GM12873 (cell line): ENCODE measurements around the gene PAFAH1B2.

Source experiments
- TF ChIP-seq, protein P1 (sequence below): IDR thresholded peaks from 2 replicates; pipeline ENCODE4 v1.5.1; 2012; ENCODE audit warnings: low read depth, mild to moderate bottlenecking, moderate library complexity, low read length, control low read depth; ENCODE audit not compliant: insufficient read depth; ENCODE audit errors: missing control alignments

PAFAH1B2 gene

GRCh38 chr11:117172724-117173421 is 28.8 kb downstream of the PAFAH1B2 start:
- TF ChIP-seq, protein P1, sequence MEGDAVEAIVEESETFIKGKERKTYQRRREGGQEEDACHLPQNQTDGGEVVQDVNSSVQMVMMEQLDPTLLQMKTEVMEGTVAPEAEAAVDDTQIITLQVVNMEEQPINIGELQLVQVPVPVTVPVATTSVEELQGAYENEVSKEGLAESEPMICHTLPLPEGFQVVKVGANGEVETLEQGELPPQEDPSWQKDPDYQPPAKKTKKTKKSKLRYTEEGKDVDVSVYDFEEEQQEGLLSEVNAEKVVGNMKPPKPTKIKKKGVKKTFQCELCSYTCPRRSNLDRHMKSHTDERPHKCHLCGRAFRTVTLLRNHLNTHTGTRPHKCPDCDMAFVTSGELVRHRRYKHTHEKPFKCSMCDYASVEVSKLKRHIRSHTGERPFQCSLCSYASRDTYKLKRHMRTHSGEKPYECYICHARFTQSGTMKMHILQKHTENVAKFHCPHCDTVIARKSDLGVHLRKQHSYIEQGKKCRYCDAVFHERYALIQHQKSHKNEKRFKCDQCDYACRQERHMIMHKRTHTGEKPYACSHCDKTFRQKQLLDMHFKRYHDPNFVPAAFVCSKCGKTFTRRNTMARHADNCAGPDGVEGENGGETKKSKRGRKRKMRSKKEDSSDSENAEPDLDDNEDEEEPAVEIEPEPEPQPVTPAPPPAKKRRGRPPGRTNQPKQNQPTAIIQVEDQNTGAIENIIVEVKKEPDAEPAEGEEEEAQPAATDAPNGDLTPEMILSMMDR = no peak

DNA sequence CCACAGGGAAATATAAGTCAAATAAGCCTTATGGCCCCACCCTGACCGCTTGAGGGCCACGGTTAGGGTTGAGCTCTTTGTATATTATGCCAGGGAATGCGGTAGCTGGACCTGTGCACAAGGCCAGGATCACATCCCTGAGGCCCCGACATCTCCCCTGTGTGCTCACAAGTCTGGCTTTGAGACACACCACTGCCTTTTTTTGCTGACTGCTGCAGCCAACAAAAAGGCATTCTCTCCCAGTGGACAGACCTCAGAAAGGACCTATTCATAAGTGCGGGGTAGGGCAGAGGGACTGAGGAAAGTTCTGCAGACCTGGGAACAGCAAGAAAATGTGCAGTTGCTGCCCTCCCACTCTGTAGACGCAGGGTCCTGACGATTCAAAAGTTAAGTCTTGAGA is 31.0 kb downstream of the PAFAH1B2 start:
- TF ChIP-seq, protein P1 = no peak

GRCh38 chr11:117175781-117176180 is 31.7 kb downstream of the PAFAH1B2 start:
- TF ChIP-seq, protein P1 = no peak

GRCh38 chr11:117176186-117176585 is 32.1 kb downstream of the PAFAH1B2 start:
- TF ChIP-seq, protein P1 = no peak

- TF ChIP-seq, protein P1 = no peak
Observed at GRCh38 chr11:117177534-117178209, 33.6 kb downstream of the PAFAH1B2 start.

DNA sequence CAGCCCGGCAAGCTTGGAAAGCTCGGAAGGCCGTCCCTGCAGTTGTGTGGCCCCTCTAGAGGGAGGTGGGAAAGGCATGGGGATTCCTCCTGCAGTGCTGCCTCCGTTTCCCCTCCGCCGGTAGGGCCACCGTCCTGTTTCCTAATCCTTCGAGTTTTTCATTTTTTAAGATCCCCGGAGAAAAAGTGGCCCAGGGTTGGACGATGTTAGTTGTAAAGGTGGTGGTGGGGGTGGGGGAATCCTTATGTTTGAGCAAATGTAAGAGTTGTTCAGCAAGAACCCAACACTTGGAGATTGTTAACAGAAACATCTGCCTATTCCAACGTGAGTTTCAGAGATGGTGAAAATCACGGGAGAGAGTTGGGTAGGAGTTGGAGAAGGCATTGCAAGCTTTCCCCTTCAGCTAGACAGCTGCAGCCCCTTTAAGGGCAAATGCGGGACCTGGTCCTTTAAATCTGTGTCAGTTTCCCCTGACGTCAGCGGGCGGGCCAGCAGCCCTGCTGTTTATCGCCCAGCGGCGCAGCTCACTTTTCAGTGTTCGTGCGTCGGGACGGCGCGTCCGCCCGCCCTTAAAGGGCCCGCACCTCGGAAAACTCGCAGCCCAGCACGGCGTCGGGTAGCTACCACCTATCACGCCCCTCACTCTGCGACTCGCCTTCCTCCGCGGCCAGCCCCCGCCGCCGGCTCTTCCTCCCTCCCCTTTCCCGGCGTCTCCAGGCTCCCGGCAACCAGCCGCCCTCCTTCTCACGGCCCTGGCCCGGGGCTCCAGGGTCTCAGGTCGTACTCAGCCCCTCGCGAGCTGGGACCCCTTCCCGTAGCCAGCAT is 34.3 kb downstream of the PAFAH1B2 start, which contains the start of gene SIDT2:
TSS of gene SIDT2 (plus strand) at position 534 of the 825 bp plus-strand sequence. CDS start 521 bp downstream, outside the sequence.
- TF ChIP-seq, protein P1 = no peak
